Non-pigmented ciliary epithelial cell (primary cell): Measurements from ENCODE around the gene FUBP1.
"Not testable (repeated sequence)": the region's sequence is repeated elsewhere in the genome, so short reads cannot be mapped to it uniquely, and the experiment has no call there.

Source experiments
- DNase-seq: peaks from one replicate; pipeline ENCODE4 v3.0.0-alpha.2; 2010; ENCODE audit warnings: low read depth

The FUBP1 gene, protein sequence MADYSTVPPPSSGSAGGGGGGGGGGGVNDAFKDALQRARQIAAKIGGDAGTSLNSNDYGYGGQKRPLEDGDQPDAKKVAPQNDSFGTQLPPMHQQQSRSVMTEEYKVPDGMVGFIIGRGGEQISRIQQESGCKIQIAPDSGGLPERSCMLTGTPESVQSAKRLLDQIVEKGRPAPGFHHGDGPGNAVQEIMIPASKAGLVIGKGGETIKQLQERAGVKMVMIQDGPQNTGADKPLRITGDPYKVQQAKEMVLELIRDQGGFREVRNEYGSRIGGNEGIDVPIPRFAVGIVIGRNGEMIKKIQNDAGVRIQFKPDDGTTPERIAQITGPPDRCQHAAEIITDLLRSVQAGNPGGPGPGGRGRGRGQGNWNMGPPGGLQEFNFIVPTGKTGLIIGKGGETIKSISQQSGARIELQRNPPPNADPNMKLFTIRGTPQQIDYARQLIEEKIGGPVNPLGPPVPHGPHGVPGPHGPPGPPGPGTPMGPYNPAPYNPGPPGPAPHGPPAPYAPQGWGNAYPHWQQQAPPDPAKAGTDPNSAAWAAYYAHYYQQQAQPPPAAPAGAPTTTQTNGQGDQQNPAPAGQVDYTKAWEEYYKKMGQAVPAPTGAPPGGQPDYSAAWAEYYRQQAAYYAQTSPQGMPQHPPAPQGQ

DNA sequence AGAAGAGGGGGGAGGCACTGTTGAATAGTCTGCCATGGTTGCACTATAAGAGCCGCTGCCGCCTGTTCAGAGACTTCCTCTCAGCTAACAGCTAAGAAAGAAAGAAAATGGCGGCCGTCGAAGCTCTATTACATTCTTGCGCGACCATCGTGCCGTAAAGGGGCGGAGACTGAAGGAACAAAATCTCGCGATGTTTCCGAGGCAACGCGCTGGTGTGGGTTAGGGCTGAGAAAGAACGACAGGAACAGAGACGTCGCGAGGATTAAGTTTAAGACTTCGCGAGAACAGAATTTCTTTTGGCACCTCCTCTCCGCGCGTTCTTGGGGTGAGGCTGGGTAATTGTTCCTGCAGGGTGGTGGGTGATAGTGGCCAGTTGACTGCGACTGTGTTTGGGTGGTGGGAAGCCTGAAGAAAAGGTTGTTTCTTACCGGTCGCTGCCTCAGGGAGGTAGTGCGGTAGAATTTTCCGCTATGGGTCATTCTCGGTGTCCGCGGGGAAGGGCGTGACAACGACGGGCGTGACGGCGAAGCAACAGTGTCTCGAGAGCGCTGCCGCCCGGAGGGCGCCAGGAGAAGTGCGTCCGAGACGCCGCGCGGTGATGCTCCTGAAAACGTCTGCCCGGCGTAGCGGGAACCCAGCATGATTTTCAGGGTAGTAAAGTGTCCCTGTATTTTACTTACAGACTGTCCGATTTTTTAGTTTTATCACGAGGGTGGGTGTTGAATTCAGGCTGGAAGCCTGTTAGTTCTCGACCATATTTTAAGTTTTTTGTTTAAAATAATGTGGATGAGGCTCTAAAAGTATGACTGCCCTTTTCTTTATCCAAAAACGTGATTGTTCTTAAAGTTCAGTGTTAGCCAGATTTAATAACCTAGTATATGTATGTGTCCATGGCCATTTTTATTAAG is at the start of gene FUBP1:
TSS of gene FUBP1 (minus strand) at position 104 of the 908 bp plus-strand sequence. CDS start at position 36, 68 bp downstream.
- peak; percentile 98 for DNase-seq

DNA sequence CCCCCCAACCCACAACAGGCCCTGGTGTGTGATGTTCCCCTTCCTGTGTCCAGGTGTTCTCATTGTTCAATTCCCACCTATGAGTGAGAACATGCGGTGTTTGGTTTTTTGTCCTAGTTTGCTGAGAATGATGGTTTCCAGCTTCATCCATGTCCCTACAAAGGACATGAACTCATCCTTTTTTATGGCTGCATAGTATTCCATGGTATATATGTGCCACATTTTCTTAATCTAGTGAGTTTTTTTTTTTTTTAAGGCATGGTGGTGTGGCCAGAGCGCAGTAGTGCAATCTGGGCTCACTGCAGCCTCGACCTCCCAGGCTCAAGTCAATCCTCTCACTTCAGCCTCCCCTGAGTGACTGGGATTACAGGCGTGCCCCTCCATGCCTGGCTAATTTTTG is 42.3 kb upstream of the FUBP1 start:
- not testable (repeated sequence) for DNase-seq

DNA sequence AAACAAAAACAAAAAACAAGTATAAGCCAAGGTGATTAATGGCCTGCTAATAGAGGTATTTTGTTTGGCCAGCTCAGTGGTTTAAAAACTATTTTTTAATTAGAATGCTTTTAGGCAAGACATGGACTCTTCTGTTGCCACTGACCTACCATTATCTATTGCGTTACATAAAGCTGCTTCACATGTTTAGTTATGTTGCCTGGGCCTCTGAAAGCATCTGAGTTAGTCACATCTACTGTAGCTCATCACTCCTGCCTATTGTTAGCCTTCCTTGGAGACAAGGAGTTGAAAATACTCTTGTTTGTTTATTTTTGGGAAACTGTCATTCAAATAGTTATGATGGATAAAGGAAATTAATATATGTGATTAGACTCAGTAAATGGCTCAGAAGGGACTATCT is 40.2 kb upstream of the FUBP1 start:
- no peak for DNase-seq

DNA sequence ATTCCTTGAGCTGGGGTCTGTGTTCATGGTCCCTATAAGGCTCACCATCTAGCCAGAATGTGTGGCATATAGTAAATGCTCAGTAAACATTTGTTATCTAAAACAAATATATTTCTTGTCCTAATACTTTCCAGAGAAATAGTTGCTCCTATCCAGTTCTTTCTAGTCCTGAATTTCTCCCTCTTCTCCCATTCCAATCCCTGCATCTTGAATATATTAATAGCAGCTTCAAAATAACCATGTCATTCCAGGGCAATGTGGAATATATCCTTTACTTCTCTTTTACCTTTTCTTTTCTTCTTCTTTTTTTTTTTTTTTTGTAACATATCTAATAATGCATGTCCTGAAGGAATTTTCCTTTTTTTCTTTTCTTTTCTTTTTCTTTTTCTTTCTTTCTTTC is 36.3 kb upstream of the FUBP1 start:
- DNase-seq = no peak

DNA sequence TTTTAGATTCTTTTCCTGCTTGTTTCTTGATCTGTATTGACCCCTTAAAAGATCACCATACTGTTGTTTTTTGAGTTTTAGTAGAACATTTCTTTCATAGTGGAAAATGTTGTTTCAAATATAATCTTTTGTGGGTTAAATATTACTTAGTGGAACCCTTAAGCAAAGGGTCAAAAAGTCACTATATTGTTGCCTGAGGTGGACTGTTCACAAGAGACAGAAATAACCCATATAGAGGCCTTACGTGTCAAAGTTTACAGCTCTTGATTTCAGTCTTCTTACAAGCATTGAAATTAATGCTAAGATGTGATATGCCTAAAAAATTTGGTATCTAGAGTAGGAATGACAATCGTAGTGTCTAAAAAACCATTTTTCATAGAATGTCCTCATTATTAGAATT is 32.2 kb upstream of the FUBP1 start:
- no peak for DNase-seq

DNA sequence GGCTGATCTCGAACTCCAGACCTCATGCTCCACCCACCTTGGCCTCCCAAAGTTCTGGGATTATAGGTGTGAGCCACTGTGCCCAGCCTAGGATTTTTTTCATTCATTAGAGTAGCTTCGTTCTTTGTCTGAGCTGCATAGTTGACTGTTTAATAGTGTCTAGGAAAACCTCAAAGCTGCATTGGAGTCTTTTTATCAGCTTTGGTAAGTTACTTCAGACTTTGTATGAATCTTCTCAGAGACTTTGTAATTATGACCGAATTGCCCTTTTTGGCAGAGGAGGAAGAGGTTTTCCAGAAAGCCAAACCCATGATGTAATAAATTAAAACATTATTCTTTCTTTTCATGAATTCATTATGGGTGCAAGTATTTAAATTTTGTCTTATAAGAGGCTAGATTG is 31.0 kb upstream of the FUBP1 start:
- peak; percentile 18 for DNase-seq

DNA sequence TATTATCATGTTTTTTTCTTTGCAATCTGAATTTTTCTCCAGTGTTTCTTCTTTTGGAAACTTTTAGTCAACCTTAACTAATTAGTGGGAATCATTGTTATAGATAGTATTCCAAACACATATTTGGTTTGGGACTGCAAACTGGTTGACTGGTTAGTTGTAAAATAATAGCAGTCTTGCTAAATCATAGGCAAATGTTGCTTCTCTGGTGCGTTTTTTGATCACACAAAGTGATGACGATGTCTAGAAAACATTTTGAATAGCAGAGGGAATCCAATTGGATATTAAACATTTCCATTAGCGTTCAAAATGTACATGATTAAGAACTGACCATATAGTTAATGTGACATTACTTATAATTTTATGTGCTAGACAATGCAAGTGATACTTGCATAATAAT is 30.4 kb upstream of the FUBP1 start:
- no peak for DNase-seq

DNA sequence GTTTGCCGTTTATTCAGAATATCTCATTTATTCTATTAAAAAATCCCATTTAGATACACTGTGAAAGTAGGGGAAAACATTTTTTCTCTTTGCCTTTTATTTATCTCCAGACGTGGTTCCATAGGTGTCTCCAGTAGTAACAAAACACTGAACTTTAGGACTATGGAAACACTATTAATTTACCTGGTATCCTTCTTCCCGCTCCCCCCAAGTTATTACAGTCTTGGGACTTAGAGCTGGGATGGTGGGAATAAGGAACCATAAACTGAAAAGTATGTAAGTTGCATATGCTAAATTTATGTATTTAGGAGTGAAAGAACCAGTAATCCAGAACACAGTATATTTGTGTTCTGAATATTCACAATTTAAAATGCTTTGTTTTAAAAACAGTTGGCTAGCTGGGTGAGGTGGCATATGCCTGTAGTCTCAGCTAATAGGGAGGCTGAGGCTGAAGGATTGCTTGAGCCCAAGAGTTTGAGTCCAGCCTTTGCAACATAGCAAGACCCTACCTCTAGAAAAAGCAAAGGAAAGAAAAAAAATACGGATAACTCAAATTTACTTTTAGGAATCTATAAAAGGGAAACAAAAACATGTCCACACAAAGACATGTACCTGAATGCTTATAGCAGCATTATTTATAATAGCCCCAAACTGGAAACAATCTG is 28.9 kb upstream of the FUBP1 start:
- no peak for DNase-seq

DNA sequence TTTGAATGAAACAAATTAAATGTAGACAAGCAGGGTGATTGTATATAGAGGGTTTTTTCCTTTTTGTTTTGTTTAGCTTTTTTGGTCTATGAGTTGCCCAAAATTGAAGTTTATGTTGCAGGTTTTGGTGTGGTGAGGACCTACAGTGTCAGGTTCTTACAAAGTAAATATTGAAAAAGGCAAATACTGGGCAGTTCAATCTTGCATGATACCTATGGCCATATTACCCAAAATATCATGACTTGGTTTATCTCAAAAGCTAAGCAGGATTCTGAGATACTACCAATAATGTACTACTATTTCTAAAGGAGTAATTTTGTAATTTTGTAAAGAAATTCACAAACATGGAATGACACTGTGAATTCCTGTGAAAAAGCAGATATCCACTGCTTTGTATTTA is 27.6 kb upstream of the FUBP1 start:
- no peak for DNase-seq

DNA sequence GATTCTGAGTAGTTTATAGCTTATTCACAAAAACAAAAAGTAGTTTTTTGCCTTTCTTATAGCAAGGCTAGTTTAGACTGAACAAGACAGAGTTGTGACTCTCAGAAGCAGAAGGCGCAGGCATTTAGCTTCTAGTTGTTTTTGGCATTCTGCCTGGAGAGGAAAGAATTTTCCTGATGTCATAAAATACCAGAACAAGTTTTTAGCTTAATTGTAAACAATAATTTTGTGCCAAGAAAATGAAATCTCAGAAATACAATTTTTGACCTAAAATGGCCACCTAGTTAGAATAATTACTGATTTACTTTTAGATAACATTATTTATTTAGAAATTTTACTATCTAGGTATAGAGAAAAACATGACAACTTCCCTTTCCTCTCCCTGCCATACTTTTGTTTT is 26.9 kb upstream of the FUBP1 start:
- DNase-seq = peak; percentile 77

DNA sequence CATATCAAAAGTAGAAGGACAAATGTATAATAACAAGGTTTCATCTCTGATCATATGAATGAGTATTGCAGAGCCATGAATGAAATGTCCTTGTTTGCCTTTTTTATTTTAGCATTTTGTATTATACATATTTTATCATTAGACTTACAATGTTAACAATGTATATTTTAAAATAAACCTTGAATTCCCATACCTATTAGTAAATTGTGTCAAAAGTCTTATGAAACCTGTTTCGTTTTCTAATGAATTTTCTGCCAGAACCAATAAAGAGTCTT is 26.5 kb upstream of the FUBP1 start:
- no peak for DNase-seq

DNA sequence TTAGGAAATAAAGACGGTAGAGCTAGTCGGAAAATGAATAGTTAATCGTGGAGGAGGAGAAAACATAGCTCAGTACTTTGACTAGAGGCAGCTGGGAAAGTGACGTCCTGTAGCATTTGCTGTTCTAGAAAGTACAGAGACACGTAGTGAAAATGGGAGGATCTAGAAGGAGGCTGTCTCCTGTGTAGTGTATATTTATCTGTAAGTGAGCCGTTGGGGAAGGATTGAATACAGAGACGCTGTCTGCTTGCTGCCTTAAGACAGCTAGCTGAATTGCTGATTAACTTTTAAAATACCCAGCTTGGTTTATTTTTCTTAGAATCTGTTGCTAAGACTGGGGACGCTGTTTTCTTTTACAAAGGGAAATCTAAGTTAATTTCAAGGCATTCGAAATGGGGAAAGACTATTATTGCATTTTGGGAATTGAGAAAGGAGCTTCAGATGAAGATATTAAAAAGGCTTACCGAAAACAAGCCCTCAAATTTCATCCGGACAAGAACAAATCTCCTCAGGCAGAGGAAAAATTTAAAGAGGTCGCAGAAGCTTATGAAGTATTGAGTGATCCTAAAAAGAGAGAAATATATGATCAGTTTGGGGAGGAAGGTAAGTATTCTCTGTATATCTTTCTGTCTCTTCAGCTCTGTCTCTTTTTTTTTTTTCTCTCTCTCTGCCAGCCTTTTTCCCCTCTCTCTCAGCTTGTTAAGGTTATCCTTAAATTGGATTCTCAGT is 26.0 kb upstream of the FUBP1 start, which contains the start of gene DNAJB4:
TSS of gene DNAJB4 (plus strand) at position 221 of the 729 bp plus-strand sequence. CDS start at position 393, 172 bp downstream.
- peak; percentile 97 for DNase-seq

DNA sequence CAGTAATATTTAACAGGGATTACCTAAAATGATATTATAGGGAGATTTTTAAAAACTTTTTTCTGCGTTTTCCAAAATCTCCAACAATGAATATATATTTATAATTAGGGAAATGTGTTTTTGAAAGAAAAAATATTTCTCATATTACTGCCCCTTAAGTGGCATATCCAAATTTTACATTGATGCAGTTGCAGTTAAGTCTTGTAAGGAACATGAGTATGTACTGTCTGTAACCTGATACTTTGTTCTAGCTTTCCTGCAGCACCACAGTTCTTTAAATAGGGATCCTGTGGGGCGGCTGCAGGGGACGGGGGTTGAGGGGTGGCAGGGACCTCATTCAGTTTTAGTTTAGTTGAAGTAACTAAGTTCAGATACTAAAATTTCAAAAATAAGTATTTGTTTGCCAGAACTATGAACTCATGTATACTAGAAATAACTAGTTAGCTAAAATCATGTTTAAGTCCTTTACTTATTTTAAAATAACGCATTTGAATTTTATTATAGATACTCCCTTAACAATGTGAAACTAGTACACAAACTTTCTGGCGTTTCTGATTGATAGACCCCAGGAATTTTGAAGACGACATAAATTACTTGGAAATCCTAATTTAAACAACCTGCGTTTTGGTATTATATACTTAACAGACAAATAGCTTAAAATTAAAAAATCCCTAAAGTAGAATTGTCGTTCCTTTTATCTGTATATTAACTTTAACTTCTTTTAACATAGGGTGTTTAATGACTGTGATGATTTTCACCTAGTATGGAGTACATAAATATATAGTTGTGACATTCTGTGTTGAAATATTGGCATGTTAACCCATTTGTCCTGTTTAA is 25.2 kb upstream of the FUBP1 start:
- DNase-seq = peak; percentile 31

DNA sequence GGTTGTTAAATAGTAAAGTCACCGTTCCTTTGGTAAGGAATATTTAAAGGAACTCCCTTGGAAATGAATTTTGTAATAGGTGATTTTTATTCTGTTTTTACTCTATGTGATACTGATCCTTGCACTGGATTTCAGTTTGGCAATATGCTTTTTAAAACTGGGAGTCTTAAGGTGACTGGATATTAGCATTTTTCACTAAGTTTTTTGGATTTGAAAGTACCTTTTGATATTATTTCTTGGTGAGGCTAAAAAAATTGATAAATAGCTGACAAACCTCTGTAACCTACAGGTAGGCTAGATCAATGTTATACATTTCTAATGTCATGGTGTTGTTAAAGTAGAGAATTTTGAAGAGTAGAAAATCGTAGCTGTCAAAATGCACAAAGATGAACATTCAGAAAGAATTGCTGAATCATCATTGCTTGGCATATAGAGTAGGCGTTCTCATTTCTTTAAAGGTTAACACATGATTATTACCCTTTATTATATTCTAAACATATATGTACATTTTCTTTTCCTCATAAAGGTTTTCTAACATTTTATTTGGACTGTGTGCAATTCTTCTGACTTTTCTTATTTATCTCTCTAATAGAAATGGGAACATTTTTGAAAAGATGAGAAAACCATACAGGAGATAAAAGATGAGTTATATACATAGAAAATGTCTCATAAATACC is 24.3 kb upstream of the FUBP1 start:
- no peak for DNase-seq

DNA sequence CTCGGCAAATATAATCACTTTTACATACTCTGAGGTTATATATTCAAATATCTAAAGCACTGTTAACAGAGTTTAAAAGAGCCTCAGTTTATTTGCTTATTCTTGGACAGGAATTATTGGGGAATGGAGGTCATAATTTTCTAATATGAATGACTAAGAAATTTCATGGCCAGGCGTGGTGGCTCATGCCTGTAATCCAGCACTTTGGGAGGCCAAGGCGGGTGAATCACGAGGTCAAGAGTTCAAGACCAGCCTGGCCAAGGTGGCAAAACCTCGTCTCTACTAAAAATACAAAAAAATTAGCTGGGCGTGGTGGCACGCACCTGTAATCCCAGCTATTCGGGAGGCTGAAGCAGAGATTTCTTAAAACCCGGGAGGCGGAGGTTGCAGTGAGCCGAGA is 21.7 kb upstream of the FUBP1 start:
- DNase-seq = not testable (repeated sequence)

DNA sequence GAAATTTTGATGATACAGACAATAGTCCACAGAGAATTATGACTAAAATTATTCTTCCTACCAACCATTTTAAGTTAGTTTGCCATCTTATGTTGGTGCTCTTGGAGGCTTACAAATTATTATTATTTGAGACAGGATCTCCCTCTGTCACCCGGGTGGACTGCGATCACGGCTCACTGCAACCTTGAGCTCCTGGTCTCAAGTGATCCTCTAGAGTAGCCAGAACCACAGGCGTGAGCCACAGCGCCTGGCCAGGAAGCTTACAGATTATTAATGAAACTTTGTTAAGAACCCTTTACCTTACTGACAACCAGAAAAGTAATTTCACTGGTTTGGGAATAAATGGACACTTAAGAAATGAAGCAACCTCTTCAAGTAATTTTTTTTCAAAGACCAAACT is 17.9 kb upstream of the FUBP1 start:
- no peak for DNase-seq

DNA sequence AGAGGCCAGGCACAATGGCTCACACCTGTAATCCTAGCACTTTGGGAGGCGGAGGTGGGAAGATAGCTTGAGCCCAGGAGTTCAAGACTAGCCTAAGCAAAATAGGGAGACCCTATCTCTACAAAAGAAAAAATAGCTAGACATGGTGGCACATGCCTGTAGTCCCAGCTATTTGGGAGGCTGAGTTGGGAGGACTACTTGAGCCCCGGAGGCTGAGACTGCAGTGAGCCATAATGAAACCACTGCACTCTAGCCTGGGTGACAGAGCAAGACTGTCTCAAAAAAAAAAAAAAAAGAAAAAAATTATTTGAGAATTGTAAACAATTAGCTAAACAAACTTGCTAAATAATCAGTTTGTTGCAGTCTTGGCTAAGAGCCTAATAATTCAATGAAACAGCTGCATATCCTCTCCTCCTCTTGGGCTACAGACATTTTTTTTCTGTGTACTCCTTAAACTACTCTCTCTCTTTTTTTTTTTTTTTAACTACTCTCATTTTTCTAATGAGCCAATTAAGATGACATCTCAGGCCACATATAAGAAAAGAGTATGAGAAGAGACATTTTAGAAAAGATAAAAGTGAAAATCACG is 15.3 kb upstream of the FUBP1 start:
- DNase-seq = no peak

DNA sequence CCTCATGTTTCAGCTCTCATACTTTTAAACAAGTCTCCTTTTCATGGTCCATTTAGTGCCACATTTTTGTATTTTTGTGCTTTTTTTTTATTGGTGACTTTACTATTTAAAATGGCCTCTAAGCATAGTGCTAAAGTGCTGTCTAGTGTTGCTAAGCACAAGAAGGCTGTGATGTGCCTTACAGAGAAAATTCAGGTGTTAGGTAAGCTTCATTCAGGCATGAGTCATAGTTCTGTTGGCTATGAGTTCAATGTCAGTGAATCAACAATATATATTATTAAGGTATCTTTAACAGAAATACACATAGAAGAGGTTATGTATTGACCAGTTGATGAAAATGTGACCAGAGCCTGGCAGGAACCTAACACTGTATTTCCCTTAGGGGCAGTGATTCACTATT is 12.8 kb upstream of the FUBP1 start:
- no peak for DNase-seq

DNA sequence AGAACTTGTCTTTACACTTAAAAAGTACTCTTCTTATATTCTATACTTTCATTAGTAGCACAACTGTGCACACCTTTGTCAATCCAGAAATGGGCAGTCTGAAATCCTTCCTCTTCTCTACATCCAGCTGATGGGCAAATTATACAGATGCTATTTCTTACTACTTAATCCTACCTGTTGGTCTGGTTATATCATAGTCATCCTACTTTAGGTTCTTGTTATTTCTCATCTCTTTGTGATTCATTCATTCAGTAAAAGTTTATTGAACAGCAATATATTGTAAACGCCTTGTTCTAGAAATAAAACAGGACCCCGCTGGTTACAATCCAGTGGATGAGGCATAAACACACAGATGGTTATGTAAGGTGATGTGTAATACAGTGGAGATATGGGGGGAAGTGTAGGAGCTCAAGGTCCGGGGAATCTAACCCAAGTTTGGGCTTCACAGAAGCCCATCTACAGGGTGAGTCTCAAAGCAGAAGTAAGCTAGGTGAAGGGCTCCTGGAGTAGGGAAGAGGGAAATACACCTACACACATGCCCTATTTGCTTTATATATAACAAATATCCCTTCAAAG is 11.8 kb upstream of the FUBP1 start:
- no peak for DNase-seq
